ENCODE measurements around the gene GSTP1. TPM values are rescaled to one million over a fixed set of nuclear protein-coding genes. Genes with fewer than 3 reads are reported as not detected.

The GSTP1 gene
- total and polyA plus RNA-seq, 9 of the 15 experiments (the other 6 are each of a cell fraction or from before 2014, with no cell fraction given) = 592 to 2,150 (median 1,204) TPM

DNA sequence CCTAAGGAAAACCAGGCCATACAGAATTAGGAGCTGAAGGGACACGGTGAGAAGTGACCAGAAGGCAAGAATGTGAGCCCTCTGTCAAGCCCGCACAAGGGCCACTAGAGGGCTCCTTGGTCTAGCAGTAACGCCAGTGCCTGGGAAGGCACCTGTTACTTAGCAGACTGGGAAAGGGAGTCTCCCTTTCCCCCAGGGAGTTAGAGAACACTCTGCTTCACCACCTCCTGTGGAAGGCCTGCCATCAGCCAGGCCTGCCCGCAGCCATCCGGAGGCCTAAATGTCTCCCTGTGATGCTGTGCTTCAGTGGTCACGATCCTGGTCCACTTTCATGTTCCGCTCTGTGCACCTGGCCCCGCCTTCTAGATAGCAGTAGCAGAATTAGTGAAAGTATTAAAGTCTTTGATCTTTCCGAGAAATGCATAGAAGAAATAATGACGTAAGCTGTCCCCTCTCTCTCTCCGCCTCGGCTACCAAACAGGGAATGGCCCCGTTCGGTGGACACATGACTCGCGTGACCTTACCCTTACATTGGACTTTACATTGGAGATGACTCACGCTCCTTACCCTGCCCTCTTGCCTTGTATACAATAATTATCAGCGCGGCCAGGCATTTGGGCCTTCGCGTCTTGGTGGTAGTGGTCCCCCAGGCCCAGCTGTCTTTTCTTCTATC is 10.7 kb upstream of the GSTP1 start (continued):
- peak; percentile 39 for TF ChIP-seq TEAD4 (IDR thresholded peaks at IDR 0.05; ENCODE audit: low read length)
- TF ChIP-seq TEAD4 (CRISPR knock-in tag; IDR thresholded peaks at IDR 0.05; ENCODE audit: borderline replicate concordance) = no peak
- TF ChIP-seq KAT2B (IDR thresholded peaks at IDR 0.05; ENCODE audit: low read depth, low read length) = no peak
- no peak for TF ChIP-seq DDX20 (tag; IDR thresholded peaks at IDR 0.05; ENCODE audit: low read depth)
- TF ChIP-seq SMARCC2 (IDR thresholded peaks at IDR 0.05; ENCODE audit: low read depth) = peak; percentile 64; the same call in 1 of the 2 replicates
- no peak for TF ChIP-seq SMAD2 (IDR thresholded peaks at IDR 0.05; ENCODE audit: low read depth, low read length)
- TF ChIP-seq ZNF695 (CRISPR knock-in tag; IDR thresholded peaks at IDR 0.05) = no peak
- TF ChIP-seq, protein P1, sequence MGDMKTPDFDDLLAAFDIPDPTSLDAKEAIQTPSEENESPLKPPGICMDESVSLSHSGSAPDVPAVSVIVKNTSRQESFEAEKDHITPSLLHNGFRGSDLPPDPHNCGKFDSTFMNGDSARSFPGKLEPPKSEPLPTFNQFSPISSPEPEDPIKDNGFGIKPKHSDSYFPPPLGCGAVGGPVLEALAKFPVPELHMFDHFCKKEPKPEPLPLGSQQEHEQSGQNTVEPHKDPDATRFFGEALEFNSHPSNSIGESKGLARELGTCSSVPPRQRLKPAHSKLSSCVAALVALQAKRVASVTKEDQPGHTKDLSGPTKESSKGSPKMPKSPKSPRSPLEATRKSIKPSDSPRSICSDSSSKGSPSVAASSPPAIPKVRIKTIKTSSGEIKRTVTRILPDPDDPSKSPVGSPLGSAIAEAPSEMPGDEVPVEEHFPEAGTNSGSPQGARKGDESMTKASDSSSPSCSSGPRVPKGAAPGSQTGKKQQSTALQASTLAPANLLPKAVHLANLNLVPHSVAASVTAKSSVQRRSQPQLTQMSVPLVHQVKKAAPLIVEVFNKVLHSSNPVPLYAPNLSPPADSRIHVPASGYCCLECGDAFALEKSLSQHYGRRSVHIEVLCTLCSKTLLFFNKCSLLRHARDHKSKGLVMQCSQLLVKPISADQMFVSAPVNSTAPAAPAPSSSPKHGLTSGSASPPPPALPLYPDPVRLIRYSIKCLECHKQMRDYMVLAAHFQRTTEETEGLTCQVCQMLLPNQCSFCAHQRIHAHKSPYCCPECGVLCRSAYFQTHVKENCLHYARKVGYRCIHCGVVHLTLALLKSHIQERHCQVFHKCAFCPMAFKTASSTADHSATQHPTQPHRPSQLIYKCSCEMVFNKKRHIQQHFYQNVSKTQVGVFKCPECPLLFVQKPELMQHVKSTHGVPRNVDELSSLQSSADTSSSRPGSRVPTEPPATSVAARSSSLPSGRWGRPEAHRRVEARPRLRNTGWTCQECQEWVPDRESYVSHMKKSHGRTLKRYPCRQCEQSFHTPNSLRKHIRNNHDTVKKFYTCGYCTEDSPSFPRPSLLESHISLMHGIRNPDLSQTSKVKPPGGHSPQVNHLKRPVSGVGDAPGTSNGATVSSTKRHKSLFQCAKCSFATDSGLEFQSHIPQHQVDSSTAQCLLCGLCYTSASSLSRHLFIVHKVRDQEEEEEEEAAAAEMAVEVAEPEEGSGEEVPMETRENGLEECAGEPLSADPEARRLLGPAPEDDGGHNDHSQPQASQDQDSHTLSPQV (IDR thresholded peaks at IDR 0.05) = peak; percentile 50
- peak; percentile 41; the same call in 1 of the 2 replicates for TF ChIP-seq PHF21A (IDR thresholded peaks at IDR 0.05; ENCODE audit: borderline replicate concordance, low read depth)
- TF ChIP-seq, protein P2, sequence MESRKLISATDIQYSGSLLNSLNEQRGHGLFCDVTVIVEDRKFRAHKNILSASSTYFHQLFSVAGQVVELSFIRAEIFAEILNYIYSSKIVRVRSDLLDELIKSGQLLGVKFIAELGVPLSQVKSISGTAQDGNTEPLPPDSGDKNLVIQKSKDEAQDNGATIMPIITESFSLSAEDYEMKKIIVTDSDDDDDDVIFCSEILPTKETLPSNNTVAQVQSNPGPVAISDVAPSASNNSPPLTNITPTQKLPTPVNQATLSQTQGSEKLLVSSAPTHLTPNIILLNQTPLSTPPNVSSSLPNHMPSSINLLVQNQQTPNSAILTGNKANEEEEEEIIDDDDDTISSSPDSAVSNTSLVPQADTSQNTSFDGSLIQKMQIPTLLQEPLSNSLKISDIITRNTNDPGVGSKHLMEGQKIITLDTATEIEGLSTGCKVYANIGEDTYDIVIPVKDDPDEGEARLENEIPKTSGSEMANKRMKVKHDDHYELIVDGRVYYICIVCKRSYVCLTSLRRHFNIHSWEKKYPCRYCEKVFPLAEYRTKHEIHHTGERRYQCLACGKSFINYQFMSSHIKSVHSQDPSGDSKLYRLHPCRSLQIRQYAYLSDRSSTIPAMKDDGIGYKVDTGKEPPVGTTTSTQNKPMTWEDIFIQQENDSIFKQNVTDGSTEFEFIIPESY (CRISPR knock-in tag; IDR thresholded peaks at IDR 0.05) = no peak
- no peak for TF ChIP-seq ZNF583 (CRISPR knock-in tag; IDR thresholded peaks at IDR 0.05)
- TF ChIP-seq NCOR1 (IDR thresholded peaks at IDR 0.05) = peak; percentile 23; the same call in 1 of the 2 replicates
- no peak for TF ChIP-seq ZNF507 (tag; conservative IDR thresholded peaks at IDR 0.05)
- peak; percentile 57 for TF ChIP-seq L3MBTL2 (IDR thresholded peaks at IDR 0.05)
- TF ChIP-seq, protein P3, sequence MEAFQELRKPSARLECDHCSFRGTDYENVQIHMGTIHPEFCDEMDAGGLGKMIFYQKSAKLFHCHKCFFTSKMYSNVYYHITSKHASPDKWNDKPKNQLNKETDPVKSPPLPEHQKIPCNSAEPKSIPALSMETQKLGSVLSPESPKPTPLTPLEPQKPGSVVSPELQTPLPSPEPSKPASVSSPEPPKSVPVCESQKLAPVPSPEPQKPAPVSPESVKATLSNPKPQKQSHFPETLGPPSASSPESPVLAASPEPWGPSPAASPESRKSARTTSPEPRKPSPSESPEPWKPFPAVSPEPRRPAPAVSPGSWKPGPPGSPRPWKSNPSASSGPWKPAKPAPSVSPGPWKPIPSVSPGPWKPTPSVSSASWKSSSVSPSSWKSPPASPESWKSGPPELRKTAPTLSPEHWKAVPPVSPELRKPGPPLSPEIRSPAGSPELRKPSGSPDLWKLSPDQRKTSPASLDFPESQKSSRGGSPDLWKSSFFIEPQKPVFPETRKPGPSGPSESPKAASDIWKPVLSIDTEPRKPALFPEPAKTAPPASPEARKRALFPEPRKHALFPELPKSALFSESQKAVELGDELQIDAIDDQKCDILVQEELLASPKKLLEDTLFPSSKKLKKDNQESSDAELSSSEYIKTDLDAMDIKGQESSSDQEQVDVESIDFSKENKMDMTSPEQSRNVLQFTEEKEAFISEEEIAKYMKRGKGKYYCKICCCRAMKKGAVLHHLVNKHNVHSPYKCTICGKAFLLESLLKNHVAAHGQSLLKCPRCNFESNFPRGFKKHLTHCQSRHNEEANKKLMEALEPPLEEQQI (IDR thresholded peaks at IDR 0.05) = 0 out of 2 replicates have a peak, but pooled peaks have one; percentile 21
- TF ChIP-seq ZC3H11A (IDR thresholded peaks at IDR 0.05; ENCODE audit: low read depth, low read length) = no peak
- TF ChIP-seq DACH1 (IDR thresholded peaks at IDR 0.05; ENCODE audit: partially characterized antibody) = peak; percentile 13
- TF ChIP-seq NONO (IDR thresholded peaks at IDR 0.05; ENCODE audit: low read depth in 2 of 2, low read length in 1 of 2) = no peak
- TF ChIP-seq, protein P4, sequence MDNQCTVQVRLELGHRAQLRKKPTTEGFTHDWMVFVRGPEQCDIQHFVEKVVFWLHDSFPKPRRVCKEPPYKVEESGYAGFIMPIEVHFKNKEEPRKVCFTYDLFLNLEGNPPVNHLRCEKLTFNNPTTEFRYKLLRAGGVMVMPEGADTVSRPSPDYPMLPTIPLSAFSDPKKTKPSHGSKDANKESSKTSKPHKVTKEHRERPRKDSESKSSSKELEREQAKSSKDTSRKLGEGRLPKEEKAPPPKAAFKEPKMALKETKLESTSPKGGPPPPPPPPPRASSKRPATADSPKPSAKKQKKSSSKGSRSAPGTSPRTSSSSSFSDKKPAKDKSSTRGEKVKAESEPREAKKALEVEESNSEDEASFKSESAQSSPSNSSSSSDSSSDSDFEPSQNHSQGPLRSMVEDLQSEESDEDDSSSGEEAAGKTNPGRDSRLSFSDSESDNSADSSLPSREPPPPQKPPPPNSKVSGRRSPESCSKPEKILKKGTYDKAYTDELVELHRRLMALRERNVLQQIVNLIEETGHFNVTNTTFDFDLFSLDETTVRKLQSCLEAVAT (IDR thresholded peaks at IDR 0.05) = no peak
